HuH-7 (cell line): ENCODE data around the gene SAP30L.
A peak's percentile ranks its signal among the peaks of the same experiment; 100 is the strongest.

ENCODE experiments used
- DNase-seq: peaks from one replicate; pipeline ENCODE4 v3.0.0; 2011; ENCODE audit warnings: low spot score

Gene SAP30L

DNA sequence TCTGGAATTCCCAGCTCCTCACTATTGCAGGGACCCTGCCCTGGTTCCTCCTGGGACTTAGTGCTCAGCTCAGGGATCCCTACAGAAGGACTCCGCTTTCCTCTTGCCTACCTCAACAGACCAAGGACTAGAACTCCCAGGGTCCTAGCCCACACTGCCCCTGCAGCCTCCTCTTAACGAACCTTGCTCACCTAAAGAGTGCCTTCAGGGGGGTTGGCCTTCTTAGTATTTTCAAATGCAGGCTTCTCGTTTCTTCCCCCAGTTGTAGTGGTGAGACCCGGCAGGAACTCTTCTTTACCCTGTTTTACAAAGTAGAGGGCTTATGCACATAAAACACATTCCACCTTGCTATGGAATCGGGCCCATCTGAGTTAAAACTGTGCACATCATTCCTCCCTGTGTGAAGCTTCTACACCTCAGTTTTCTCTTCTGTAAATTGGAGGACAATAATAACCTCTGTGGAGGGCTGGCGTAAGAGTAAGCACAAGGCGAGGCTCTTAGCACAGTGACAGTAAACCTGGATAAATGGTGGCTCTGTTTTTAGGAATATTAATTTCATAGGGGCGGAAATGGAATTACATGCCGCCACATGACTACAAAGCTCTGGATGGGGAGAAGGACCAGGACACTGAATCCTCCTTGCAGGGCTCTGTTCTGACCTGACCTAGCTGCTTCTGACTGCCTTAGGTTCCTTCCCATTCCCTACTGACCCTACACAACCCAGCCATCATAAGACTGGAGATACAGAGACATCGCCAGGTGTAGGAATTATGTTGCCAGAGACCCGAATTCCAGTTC lies 36.0 kb downstream of the SAP30L start:
- DNase-seq, result no peak

DNA sequence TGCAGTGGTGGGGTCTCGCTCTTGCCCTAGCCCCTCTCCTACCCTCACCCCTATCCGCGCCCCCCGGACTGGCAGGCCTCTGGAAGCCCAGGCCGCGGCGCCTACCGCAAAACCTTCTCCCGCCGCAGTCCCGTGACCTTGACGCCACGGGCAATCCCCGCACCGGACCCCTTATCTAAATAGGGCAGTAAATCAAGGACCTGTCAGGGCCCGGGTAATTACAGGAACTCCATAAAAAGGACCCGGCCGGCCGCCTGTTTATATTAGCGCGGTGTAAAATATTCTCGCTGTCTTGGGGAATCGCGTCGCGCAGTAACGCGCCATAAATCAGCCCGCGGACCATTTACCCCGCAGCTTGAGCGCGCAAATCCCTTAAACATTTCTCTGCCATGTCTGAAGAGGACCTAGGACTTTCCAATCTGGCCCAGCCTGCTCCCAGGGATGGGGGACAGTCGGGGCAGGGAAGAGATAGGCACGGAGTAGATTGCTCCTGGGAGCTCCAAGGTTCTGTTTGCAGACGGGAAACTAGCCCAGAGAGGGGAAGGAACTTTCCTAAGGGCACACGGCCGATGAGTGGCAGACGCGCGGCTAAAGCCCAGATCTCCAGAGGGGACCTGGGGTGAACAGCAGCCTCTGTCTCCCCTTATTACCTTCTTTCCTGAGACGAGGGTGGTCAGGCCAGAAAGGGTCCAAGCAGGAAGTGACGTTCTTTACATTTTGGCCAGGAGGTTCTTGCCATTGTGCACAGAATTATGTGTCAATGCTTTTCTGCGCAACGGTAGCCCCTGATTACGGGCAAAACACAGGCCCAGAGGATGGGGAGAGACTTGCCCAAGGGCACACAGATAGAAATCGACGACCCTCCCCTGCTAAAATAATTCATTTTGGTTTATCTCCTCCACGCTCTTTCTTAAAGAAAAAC lies 37.0 kb downstream of the SAP30L start:
- peak; percentile 88 for DNase-seq

DNA sequence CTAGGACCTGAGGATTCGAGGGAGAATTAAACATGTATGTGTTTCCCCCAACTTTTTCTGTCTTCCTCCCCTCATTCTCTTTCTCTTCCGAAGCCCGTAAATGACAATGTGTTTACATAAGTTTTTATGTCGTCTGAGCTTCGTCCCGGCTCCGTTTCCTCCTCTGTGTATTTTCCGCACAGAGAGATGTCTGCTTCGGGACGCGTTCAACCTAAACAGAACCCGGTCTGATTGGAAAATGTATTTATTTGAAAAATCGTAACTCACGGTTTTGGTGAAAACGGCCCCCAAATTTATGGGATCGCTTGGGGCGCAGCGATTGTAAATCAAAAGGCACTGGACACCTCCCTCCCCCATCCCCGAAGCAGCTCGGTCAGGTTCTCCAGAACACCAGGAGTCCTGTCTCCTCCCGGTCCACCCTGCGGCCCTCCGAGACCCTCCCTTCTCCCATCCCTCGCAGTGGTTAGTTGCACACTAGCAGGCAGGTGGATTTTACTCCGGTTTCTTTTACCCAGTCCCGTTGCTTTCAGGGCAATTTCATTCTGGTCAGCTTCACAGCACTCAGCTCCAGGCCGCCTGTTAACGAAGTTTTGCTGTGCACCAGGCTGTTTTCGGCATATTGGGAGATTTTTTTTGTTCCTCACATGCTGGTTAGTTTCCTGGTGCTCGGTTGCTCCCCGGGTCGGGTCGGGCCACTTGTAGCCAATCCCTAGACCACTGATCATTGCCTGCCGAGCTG lies 38.0 kb downstream of the SAP30L start:
- no peak for DNase-seq

DNA sequence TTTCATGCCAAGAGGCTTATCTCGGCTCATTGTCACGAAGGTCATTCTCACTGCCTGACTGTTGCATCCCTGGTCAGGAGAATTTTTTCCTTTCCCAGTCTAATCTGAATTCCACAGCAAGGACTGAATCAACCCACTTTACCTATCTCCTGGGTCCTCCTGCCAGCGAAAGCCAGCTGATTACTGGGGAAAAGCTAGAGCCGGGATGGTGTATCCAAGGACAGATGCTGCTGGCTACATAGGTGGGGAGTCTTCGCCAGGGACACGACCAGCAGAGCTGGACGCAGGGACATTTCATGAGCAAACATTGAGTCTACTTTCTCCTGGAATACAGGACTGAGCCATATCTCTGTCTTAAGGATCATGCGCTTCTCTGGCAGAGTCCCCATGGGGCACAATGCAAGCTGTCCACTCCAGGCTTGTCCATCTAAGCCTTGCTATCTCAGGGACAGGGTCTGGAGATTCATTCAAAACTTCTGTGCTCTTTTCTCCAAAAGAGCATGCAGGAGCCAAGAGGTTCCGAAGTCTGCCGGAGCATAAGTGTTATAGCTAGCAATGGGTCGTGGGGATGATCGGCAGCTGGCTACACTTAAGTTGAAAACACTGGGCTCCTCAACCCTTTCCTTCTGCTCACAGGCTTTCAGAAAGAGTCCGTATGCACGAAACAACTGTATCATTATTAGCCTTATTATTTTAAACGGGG lies 38.7 kb downstream of the SAP30L start:
- DNase-seq, result no peak

DNA sequence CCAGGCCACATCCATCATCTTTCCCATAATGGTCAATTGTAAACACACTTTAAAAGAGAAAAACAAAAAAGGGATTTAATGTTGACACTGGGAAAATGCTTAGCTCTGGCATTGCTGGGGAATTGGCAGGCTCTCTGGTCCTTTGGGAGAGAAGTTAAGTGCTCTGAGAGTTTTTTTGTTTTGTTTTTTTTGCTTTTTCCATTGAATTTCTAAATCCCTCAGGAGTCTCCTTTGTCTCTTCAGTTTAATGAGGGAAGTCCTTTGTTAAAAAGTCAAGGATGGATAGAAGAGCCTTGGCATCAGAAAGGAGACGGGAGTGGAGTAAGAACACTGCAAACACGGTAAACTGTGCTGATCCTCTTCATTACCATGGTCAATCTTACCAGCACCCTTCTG lies 39.3 kb downstream of the SAP30L start:
- DNase-seq, result no peak

DNA sequence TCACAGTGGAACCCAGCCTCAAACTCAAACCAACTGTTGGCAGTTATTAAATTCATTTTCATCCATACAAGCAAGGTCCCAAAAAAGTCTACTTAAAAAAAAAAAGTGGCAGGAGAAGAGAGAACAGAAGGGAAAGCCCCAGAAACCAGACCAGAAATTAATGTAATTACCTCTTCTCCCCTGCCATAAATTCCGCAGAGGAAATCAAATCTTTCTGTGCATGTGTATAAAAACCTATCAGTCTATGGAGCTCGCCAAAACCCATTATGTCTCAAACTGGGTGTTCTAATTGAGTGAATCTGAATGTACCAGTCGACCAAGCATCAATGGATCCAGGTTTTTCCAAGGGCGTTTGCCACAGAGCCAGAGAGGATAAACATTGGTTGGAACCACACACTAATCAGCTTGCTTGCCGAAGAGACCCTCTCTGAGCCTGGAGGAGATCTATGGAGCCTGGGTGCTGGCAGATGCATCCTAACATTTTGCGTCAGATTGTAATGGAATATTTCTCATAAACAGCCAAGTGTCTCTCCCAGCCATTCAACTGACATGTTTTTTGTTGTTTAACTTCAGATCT lies 40.1 kb downstream of the SAP30L start:
- no peak for DNase-seq

DNA sequence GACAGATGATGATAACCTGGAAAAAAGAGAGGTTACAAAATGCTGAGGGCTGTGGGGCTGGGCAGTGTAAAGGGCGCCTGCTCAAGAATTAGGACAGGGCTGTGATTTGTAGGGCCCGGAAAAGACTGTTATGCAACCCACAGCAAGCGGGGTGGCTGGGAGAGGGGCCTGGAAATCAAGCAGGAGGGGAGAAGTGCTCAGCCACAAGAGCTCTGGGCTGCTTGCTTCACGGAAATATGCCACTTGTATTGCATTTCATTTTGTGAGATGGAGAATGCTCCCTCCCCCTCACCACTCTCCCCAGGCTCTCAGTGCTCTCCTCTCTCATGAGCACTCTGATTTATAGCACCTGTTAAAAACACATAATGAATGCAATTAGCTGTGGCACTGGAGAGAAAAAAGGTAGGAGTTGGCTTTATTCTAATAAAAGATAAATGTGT lies 40.6 kb downstream of the SAP30L start:
- no peak for DNase-seq

DNA sequence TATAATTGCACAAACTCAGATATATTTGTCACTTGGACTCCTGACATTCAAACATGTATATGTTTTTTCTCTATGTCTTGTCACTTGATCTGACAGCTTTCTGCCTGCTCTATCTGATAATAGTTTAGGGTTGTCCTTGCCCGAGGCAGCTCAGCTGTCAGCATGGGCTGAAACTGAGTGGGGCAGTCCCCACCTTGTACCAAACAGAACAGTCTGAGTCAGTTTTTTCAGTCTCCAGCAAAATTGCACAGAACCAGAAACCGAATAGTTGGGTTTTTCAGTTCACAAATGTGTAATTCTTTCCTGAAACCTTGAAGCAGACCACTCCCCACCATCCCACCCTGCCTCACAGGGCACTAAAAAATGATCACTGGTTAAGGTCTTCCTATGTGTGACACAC lies 41.7 kb downstream of the SAP30L start:
- DNase-seq, result no peak

DNA sequence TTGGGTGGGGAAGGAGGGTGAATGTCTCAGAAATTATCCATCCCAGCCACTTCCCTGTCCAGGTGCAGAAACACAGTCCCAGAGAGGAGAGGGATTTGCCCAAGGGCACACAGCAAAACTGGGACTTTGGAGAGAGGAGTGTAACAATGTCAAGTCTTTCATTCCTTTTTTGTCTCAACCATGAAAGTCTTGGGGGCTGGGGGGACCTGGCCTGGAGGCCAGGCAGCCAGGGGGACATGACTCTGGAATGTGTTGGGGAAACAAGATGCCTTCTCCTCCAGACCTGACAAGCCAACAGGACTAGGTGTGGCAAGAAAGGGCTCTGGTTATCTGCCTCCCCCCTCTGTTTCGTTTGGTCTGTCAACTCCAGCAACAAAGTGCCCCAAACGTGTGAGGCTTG lies 46.1 kb downstream of the SAP30L start:
- no peak for DNase-seq

DNA sequence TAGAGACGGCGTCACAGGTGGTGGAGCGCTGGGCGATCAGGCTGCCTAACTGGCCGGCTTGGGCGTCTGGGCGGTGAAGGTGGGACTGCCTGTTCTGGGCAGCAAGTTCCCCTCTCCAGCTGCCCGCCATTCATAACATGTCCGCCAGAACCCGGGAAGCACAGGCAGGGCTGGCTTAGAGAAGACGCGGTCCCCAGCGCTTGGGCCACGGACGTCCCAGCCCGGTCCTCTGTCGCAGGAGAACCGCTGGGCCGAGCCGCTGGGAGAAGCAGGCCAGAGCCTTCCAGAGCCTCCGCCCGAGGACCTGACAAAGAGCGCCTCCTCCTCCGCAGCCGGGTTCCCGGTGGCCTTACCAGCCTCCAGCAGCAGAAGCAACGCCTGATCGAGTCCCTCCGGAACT lies 47.5 kb downstream of the SAP30L start:
- no peak for DNase-seq

DNA sequence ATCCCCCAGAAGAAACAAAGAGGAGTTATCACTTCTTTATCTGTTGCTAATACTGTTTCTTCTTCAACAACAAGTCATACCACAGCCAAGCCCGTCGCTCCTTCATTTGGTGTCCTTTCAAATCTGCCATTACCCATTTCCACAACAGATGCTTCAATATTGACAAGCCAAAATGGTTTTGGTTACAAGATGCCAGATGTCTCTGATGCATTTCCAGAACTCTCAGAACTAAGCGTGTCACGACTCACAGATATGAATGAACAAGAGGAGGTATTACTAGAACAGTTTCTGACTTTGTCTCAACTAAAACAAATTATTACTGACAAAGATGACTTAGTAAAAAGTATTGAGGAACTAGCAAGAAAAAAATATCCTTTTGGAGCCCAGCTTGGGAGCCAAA lies 48.2 kb downstream of the SAP30L start:
- no peak for DNase-seq

DNA sequence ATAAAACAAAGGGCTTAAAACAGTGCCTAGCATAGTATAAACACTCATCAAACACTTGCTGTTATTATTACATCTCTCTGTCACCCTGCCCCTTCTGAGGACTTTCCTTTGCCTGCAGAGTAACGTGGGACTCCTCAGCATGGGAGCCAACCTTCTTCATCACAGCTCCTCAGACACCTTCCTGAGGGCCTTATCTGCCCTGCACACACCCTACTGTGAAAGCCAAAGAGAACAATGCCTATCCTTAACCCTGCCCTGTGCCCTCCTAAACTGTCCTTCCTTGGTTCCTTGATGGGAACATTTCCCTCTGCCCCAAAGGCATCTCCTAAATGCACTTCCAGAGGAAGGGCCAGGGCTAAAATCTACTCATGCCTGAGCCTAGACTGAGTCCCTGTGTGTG lies 52.8 kb downstream of the SAP30L start:
- no peak for DNase-seq

DNA sequence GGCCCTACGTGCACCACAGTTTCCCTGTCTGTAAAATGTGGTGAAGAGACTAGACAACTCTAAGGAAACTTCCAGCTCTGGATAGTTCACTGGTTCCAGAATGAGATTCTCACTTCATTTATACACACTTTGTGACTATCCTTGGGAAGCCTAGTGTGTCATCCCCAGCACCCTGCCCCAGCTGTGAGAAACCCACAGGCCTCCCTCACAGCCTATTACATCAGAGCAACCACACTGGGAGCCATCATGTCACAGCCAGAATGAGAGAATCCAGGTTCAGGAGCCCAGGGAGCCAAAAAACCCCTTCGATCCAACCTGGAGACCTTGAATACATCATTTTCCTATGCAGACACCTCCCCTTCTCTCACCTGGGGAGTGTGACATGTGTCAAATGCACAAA lies 53.2 kb downstream of the SAP30L start:
- DNase-seq, result no peak

DNA sequence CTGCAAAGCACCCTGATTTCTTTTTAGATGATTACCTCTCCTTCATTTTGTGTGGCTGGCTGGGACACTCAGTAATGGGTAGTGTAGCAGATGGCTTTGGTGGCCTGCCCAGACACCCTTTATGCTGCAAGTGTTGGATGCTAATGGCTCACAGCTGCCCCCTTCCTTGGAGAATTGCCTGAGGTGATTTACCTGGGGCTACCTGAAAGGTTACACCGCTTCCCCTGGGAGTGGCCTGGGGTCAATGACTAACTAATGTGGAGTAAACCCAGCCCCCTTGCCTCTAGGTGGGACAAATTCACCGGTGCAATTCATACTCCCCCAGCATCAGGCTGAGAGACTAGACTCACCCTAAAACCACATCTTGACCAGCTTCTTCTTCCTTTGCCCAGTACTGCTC lies 55.8 kb downstream of the SAP30L start:
- DNase-seq, result no peak

DNA sequence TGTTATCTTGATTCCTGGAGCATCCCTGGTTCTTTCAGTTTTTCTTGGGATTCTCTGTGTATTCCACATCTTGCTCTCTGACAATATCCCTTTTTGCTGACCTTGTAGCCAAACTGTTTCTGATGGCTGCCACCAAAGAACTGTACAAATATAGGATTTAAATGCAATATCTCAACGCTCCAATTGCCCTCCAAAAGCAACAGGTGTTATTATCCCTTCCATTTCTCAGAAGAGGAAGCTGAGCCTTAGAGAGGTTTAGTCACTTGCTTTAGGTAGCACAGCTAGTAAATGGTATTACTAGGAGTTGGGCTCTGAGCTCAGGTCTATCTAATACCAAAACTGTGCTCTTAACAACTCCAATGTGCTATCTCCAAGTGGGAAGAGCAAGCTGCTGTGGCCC lies 56.4 kb downstream of the SAP30L start:
- no peak for DNase-seq

DNA sequence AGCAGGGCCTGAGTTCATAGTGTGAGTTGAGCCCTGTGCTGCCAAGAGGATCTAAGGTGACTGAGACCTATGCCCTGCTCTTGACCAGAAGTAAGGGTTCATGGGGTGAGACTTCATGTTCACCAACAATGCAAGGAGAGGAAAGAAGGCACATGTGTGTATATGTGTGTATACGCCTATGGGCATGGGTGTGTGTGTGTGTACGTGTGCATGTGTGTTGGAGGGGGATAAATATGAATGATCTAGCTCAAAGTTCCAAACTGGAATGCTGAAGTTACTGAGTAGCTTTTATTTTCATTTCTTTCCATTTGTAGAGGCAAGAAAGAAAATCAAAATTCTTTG lies 57.9 kb downstream of the SAP30L start:
- no peak for DNase-seq

DNA sequence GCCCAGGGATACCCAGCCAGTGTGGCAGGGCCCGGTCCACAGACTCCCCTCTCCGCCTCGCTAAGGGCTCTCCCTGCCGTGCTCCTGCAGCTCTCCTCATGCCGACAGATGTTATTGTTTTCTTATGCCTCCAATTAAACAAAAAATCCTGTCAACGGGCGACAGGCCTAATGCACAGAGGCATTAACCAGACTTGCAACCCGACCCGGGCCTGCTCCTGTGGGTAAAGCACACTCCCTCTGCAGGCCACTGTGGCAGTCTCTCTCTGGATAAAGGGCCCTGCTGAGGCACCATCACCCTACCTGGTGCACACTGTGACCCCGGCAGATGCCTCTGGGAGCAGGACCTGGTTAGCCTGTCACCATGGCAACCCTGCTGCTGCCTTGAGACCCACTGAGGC lies 59.8 kb downstream of the SAP30L start:
- no peak for DNase-seq

DNA sequence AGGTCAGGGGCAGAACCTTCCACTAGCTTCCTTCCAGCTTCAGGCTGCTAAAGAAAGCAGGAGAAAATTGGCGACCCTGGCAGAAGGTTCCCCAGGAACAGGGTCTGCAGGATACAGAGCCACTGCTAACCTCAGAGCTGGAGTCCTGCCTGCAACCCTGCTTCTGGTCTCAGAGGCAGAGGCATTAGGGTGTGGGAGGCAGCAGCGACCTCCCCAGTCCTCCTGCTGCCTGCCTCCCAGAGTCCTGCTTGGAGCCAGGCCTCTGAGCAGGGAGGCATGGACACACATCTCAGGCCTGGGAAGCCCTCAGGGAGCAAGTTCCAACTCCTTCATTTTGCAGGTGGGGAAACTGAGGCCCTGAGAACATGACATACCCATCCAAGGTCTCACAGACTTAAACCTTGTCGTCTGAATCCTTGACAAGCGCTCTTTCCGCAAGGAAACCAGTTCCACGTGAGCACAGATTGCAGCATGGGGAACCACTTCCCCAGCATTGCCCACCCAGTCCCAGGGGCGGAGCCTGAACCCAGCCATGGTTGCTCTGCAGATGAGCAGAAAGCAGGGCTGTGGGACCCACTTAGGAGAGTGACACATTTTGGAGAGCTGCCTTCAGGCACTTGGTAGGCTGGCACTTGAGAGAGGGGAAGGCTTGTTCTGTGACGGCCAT lies 60.4 kb downstream of the SAP30L start:
- no peak for DNase-seq

DNA sequence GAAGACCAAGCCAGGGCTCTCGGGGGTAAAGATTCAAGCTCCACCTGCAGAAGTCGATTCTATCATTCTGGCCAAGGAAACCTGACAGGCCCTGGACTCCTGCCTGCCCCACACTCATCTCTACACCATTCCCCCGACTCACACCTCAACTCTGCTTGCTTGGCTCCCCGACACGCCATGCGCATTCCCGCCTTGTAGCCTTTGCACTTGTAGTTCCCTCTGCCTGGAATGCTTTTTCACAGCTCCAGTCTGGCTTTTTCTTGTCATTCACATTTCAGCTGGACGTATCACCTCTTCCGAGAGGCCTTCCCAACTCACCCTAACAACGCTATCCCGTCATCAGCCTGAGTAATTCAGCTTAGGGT lies 60.9 kb downstream of the SAP30L start:
- DNase-seq, result no peak

DNA sequence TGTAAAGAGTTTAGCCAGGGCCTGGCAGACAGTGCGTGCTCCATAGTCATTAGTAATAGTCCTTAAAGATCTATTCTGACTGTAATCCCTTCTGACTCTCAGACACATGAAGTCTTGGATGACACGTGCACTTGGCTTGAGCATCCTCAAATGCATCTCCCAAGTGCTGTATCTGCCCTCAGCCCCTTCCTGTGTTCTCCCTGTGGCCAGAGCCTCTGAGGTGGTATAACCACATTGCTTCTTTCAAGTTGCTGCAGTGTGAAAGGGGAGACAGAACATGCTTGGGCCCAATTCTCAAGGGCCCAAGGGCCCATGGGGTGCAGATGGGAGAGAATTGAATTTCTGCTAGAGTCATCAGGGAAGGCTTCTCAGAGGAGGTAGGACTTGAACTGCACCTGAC lies 62.3 kb downstream of the SAP30L start:
- no peak for DNase-seq
